NCI-H526 (cell line): Measurements from ENCODE around the gene MADD.

Experiments
- DNase-seq, 2 experiments: peaks; one replicate each; lab custom pipeline; 2025; lab: John Stamatoyannopoulos, UW

The MADD gene

GRCh38 chr11:47269829-47270305, at the start of gene MADD:
TSS of gene MADD (plus strand) at chr11:47270133.
- DNase-seq: peak; percentile 85 to 97

GRCh38 chr11:47220401-47220821, 49.5 kb upstream of the MADD start:
- DNase-seq: no peak

- DNase-seq: no peak
Observed at GRCh38 chr11:47222696-47223095, 47.2 kb upstream of the MADD start.

- no peak for DNase-seq
Observed at GRCh38 chr11:47225552-47226400, 44.2 kb upstream of the MADD start.

- no peak for DNase-seq
Observed at GRCh38 chr11:47229161-47229560, 40.8 kb upstream of the MADD start.

GRCh38 chr11:47233051-47233450, 36.9 kb upstream of the MADD start:
- DNase-seq: no peak

GRCh38 chr11:47233989-47234668, 35.8 kb upstream of the MADD start:
- peak in 1 of 2 experiments; percentile 42 for DNase-seq

GRCh38 chr11:47234669-47235100, 35.2 kb upstream of the MADD start:
- no peak for DNase-seq

- DNase-seq: no peak
Observed at GRCh38 chr11:47235163-47235562, 34.8 kb upstream of the MADD start.

- no peak for DNase-seq
Observed at GRCh38 chr11:47236482-47236881, 33.5 kb upstream of the MADD start.

GRCh38 chr11:47239852-47240251, 30.1 kb upstream of the MADD start:
- no peak for DNase-seq

GRCh38 chr11:47241841-47242301, 28.1 kb upstream of the MADD start:
- no peak for DNase-seq

- DNase-seq: no peak
Observed at GRCh38 chr11:47242596-47243192, 27.2 kb upstream of the MADD start.

GRCh38 chr11:47243454-47243853, 26.5 kb upstream of the MADD start:
- no peak for DNase-seq

GRCh38 chr11:47244448-47245350, 25.2 kb upstream of the MADD start:
- DNase-seq: no peak

GRCh38 chr11:47245611-47246357, 24.1 kb upstream of the MADD start:
- no peak for DNase-seq

GRCh38 chr11:47247502-47247901, 22.4 kb upstream of the MADD start:
- no peak for DNase-seq

GRCh38 chr11:47248304-47248663, 21.6 kb upstream of the MADD start:
- no peak for DNase-seq

- DNase-seq: peak; percentile 83 to 96
Observed at GRCh38 chr11:47248664-47249377, 21.1 kb upstream of the MADD start, which contains the start of gene ACP2. TSS of gene ACP2 (minus strand) at chr11:47248814. CDS start at chr11:47248789, 25 bp downstream.

GRCh38 chr11:47249378-47249715, 20.6 kb upstream of the MADD start:
- no peak for DNase-seq
